Activated naive CD4-positive, alpha-beta T cell treated with anti-CD3 and anti-CD28 coated beads, Interleukin-2, amount 50 U/mL, for 16 hours (primary cell): ENCODE measurements around the gene FTCD.

ENCODE experiments used
- DNase-seq: peaks from one replicate; pipeline ENCODE4 v3.0.0-alpha.2; 2020

Gene FTCD

DNA sequence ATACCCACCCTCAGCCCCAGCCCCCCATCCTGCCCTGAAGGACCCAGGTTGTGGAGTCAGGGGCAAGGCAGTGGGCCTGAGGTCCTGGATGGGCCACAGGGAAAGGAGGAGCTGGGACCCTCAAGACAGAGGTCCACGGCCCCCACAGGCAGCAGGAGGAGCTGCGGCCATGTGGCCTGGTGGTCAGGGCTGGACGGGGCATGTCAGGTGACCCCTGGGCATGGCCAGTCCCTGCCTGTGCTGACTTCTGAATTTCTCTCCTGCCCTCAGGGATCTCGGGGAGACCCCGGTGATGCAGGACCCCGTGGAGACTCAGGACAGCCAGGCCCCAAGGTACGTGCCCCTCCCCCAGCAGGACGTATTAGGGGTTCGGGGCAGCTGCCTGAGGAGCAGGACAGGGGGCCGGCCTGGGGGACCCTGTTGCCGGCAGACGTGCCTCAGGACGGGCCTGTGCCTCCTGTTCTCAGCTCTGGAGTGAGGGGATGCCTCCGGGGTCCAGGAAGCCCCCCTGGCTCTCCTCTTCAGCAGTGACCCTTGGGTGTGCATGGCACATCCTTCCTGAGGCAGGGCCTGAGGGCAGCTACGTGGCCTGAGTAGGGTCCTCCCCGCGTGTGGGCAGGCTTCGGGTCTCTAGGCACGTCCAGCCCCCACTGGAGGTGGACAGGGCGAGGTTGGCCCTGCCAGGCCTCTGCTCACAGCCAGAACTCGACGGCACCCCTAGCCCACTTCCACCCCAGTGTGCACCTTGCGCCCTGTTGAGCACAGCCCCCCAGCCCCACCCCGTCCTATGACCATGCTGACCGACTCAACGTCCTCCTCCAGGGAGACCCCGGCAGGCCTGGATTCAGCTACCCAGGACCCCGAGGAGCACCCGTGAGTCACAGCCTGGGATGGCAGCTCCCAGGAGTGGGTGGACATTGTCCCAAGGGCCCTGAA is 33.8 kb downstream of the FTCD start:
- peak; percentile 3 for DNase-seq

- peak; percentile 5 for DNase-seq
Measured at GRCh38 chr21:46120301-46121285, 34.8 kb downstream of the FTCD start.

GRCh38 chr21:46119637-46120271 is 35.6 kb downstream of the FTCD start:
- DNase-seq: peak; percentile 5

GRCh38 chr21:46119144-46119636 is 36.2 kb downstream of the FTCD start:
- DNase-seq: peak; percentile 7

DNA sequence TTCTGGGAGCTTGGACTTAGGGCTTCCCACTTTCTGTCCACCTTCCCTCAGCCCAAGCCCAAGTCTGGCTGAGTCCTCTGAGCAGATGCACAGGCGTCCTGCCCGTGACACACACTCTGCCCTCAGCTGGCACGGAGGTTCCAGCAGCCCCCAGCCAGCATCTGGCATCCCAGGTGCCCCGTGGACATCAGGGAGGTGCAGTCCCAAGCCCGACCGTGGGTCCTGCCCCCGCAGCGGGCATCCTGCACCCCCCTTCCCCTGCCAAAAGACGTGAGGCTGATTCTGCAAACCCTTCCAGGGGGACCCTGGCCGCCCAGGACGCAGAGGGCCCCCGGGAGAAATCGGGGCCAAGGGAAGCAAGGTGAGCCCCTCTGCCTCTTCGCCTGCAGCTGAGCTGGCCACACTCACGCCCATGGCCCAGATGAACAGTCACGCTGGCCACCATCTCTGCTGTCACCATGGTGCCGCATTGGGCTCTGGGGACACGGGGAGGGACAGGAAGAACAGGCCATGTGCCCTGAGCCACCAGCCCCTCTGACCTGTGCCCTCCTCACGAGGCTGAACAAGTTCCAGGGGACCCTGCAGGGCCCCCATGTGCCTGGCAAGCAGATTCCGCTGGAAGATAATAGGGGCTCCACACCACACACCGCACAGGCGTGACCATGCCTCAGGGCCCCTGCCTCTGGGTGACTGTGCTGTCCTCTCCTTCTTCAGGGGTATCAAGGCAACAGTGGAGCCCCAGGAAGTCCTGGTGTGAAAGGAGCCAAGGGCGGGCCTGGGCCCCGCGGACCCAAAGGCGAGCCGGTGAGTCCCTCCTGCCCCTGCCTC is 36.8 kb downstream of the FTCD start:
- peak; percentile 3 for DNase-seq

- DNase-seq: peak; percentile 7
Measured at GRCh38 chr21:46117586-46118315, 37.6 kb downstream of the FTCD start.

DNA sequence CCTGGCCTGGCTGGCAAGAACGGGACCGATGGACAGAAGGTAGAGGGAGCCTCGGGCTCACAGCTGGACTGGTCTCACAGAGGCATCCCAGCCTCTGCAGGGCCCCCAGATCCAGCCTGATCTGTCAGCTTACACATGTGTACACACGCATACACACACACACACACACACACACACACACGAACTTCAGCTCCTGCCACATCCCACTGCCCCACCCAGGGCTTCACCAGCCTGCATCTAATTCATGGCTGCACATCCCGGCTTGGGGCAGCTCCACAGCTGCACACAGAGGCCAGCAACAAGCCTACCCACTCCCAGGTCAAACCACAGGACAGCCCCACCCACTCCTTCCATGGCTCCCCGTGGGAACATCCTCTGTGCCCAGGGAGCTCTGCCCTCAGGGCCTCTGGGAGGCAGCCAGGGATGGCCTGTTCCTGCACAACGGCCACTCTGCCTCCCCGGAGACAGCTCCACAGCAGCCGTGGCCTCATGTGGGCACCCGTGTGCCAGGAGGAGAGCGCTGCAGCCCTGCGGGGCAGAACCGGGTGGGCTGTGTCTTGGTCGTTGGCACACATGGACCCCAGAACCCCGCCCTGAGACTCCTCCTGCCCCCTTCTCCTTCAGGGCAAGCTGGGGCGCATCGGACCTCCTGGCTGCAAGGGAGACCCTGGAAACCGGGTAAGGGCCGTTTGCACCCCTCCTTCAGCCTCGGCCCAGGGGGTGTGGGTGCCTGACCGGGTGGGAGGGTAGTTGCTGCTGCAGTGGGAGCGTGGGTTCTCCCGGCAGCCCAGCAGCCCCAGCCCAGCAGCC is 38.4 kb downstream of the FTCD start:
- DNase-seq: peak; percentile 7

- peak; percentile 7 for DNase-seq
Measured at GRCh38 chr21:46116189-46116775, 39.1 kb downstream of the FTCD start.

GRCh38 chr21:46115441-46116188 is 39.8 kb downstream of the FTCD start:
- peak; percentile 7 for DNase-seq

DNA sequence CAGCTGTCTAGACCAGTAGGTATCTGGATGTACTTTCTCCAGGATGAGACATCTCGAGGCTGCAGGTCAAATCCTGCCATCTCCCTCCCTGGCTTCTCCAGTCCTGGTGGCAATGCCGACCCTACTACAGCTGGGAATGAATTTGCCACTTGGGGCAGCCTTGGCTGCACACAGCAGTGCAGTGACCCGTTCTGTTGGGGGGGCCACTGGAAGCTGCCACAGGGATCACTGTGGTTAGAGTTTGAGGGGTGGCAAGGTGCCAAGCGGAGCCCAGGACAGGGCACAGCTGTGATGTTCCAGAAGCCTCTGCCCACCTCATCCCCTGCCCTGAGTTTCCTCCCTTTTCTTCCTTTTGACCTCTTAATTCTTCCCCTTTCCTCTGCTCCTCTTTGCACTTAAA is 40.4 kb downstream of the FTCD start:
- no peak for DNase-seq

GRCh38 chr21:46113497-46114176 is 41.7 kb downstream of the FTCD start:
- DNase-seq: no peak

DNA sequence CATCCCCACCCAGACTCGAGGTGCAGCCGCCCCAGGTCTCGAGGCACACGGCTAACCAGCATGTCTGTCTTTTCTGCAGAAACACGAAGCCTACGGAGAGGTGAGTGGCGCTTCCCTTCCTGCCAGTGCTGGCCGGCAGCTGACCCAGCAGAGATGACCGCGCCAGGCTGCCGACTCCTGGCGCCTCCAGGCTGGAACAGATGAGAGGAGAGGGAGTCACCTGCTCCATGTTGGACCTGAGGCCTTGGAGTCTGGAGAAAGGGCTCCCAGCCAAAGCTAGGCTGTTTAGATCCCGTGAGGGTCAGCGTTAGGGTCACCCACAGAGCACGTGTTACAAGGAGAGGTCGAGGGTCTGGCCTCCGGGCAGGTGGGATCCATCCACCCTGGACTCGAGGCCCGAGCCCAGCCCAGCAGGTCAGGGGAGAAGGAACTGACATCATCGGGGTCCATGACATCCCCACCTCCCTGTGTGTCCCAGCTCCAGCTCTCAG is 42.6 kb downstream of the FTCD start:
- no peak for DNase-seq

- peak; percentile 10 for DNase-seq
Measured at GRCh38 chr21:46111857-46112724, 43.3 kb downstream of the FTCD start.

DNA sequence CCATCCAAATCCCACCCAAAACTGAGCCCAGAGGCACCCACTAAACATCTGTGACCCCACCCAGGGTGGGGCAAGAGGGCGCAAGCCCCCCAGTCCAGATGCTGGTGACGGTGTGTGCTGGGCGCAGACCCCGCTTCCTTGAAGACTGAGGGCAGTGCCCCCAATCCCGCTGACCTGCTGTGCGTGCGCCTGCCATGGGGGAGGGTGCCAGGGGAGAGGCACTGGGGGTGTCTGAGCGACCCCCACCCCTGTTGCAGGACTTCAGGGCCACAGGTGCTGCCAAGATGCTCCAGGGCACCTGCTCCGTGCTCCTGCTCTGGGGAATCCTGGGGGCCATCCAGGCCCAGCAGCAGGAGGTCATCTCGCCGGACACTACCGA is 44.2 kb downstream of the FTCD start:
- no peak for DNase-seq

GRCh38 chr21:46110499-46111192 is 44.7 kb downstream of the FTCD start:
- no peak for DNase-seq
